Pons (tissue), 1 donor: ENCODE data around the gene COA3.
A peak's percentile ranks its signal among the peaks of the same experiment; 100 is the strongest.

Source experiments
- DNase-seq: peaks from one replicate; pipeline ENCODE4 v3.0.0-alpha.2; 2016; ENCODE audit warnings: low spot score

The COA3 gene, protein sequence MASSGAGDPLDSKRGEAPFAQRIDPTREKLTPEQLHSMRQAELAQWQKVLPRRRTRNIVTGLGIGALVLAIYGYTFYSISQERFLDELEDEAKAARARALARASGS

DNA sequence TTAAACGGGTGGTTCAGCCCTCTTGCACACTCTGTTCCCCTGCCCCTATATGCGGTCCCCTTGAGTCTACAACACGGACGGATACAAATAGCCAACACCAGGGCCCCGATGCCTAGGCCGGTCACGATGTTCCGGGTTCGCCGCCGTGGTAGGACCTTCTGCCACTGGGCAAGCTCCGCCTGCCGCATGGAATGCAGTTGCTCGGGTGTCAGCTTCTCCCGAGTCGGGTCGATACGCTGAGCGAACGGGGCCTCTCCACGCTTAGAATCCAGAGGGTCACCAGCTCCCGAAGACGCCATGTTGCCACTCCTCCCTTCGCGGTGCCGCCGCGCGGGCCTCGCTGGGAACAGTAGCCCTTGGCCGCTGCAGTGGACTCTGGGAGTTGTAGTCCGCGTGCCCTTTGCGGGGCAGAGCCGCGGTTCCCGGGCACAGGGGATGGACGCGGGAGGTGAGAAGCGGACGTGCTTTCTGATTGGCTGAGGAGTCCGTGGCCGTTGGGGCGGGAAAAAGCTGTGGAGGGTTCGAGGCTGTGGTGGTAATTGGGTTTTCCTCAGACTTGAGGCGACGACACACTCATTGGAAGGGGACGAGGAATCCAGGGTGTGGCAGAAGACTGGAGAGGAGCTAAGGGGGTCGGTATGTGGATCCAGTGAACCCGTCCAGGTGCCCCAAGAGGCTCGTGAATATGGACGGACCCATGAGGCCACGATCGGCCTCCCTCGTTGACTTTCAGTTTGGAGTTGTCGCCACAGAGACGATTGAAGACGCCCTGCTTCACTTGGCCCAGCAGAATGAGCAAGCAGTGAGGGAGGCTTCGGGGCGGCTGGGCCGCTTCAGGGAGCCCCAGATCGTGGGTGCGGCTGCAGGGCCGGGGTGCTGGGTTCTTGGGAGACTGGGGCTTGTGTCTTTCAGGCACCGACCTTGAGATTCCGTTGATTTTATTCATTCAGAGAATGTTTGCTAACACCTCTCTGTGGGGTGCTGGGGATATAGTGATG lies at the start of gene COA3, which contains the start of gene CNTD1:
COA3 (minus strand) TSS at position 322 of the 998 bp plus-strand sequence; CDS start at position 299, 23 bp downstream.
CNTD1 (plus strand) TSS at position 479 of the 998 bp plus-strand sequence; CDS start at position 686, 207 bp downstream.
- peak; percentile 68 for DNase-seq

DNA sequence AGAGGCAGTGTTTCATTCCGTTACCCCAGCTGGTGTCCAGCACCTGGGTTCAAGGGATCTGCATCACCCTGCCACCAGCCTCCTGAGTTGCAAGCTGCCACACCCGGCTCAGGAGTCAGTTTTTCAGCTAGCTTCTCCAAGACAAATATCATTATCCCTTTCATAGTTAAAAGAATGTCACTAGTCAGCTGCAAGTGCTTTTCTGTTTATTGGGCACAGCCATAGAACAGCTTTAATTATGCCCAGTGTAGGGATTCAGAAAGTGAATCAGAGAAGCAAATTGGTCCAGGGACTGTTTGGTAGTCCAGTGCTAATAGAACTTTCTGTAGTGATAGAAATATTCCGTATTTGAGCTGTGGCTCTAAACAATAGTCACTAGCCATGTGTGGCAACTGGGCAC lies 49.6 kb upstream of the COA3 start:
- no peak for DNase-seq

DNA sequence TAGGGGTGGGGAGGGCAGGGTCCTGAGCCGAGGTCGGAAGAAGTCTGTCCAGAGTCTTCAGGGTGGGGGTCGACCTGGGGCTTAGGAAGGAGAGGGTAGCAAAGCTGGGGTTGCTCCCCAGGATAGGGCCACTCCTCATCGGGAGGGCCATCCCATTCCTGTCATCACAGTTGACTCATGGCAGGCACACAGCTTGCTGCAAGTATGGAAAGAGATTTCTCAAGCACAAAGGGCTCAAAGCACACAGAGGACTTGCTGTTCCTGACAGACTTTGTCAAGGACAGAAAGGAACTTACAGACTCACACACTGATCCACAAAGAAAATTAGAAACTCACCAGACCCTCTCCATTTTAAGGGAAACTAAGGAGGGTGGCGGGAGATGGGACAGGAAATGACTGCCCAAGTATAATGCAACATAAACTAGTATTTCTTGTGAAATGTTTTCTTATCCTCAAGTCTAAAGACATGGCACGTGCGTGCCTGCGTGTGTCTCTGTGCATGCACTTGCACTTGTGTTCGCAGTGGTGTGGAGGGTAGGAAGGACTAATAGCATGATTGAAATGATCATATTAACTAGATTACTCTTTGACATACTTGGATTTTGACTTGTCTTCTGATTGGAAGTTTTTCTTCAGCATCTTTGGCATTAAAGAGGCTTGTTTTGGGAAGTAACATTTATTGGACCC lies 48.2 kb upstream of the COA3 start:
- no peak for DNase-seq

DNA sequence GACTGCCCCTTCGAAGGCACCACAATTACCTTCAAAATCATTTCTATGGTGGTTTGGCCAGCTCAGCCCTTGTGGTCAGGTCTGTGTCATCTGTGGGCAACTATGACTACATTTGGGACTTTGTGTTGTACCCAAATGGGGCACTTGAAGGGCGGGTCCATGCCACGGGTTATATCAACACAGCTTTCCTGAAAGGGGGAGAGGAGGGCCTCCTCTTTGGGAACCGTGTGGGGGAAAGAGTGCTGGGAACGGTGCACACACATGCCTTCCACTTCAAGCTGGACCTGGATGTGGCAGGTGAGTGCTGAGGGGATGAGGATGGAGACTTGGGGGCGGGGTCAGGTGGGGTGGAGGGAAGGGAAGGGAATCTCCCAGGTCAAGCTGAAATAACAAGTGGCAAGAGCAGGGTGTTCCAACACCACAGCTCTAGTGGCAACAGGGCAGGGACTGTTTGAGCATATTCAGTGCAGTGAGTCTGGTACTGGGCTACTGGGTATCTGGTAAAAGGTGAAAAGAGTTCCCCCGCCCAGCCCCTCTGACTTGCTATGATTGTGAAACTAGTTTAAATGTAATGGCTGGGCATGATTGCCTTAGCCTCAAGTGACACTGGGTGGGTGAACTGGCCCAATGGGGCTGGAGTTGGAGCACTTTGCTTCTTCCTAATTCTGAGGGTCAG lies 47.6 kb upstream of the COA3 start:
- no peak for DNase-seq

GRCh38 chr17:42845556-42845917 lies 47.0 kb upstream of the COA3 start:
- DNase-seq: no peak

- DNase-seq: no peak
Measured at GRCh38 chr17:42844761-42845555, 46.5 kb upstream of the COA3 start.

GRCh38 chr17:42844271-42844670 lies 45.8 kb upstream of the COA3 start, which contains the start of gene AOC2:
TSS of gene AOC2 (plus strand) at chr17:42844580. CDS start at chr17:42844627, 47 bp downstream.
- DNase-seq: no peak

- peak; percentile 76 for DNase-seq
Measured at GRCh38 chr17:42843358-42843934, 44.9 kb upstream of the COA3 start.

- no peak for DNase-seq
Measured at GRCh38 chr17:42841975-42842685, 43.6 kb upstream of the COA3 start.

GRCh38 chr17:42835732-42836131 lies 37.2 kb upstream of the COA3 start:
- no peak for DNase-seq

DNA sequence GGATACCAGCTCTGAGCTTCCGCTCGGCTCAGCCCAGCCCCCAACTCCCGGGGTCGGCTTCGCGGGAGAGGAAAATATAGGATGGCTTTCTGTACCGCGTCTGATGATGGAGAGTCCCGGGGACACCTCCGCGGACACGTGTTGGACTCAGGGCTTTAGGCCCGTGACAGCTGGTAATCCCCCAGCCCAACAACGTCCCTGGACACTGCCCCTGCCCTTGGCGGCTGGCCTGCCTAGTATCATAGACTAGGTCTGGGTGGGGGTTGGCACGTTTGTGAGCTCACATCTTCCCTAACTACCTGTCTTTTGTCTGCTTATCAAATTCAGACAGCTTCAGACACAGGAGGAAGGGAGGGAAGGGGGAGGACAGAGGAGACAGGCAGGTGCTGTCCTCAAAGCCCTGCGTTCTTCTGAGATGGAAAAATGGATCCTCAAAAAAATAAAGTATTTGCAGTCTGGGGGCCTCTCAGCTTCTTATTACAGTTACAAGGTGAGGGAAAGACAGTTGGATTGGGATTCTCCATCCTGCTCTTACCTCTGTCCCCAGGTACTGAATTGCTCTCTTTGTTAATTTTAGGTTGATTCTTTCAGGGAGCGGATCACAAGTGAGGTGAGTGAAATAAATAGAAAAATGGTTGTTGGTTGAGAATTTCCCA lies 35.4 kb upstream of the COA3 start:
- no peak for DNase-seq

GRCh38 chr17:42832934-42833766 lies 34.6 kb upstream of the COA3 start, which contains the start of gene PSME3:
TSS of gene PSME3 (plus strand) at chr17:42833397. CDS start at chr17:42833632, 235 bp downstream.
- DNase-seq: peak; percentile 85

GRCh38 chr17:42832213-42832933 lies 33.9 kb upstream of the COA3 start:
- no peak for DNase-seq

DNA sequence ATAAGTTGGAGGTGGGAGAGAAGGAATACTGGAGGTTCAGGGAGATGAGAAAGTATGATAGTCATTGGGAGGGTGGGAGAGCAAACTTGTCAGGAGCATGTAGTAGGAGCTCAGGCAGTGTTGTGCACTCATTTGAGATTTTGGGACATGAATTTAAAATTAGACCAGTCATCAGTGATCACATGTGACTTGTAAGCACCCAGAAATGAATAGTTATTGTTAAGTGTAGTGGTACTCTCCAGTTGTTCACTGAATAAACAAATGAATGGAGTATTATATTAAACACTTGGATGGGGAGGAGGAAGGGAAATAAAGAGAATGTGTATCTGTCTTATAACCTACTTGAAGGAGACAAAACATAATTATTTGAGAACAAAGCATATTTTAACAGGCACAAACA lies 32.5 kb upstream of the COA3 start:
- no peak for DNase-seq

GRCh38 chr17:42827472-42827871 lies 29.0 kb upstream of the COA3 start:
- no peak for DNase-seq

GRCh38 chr17:42821176-42821575 lies 22.7 kb upstream of the COA3 start:
- DNase-seq: no peak

DNA sequence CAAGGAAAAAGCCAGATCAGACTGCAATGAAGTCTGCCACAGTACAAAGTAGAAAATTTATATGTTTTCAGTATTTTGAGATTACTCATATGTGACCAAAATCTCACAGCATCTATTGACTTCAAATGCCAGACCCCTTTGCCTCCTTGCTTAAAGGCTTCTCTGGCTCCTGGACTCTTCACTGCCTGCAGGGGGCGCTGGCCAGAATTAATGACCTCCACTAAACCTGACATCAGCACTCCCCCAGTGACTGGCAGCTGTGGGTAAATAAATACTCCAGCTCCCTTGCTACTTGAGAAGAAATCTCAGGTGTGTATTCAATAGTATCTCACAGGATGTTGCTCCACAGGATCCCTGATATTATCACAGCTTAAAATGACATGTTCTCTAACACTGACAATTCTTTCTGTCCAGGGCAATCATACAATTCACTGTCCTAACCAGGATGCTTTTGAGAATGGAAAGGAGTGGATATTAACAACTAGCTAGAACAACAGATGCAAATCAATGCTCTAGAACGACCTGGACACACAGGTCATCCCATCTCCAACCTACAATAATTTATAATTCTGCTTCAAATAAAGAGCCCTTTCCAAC lies 21.5 kb upstream of the COA3 start:
- no peak for DNase-seq
